Vagina (tissue), 2 donors: Measurements from ENCODE around the gene TBCA. TPM values are rescaled to one million over a fixed set of nuclear protein-coding genes. Genes with fewer than 3 reads are reported as not detected.

Experiments
- DNase-seq, 2 donors: peaks; one replicate each; pipeline ENCODE4 v3.0.0-alpha.2; 2017; ENCODE audit errors: extremely low spot score in 2 of 2
- H3K27ac ChIP-seq: fragments of 200-600 bp; sonication (generic); one replicate; pipeline ENCODE4 v1.5.1; 2019
- H3K27me3 ChIP-seq: fragments of 200-600 bp; sonication (generic); one replicate; pipeline ENCODE4 v1.5.1; 2019
- H3K36me3 ChIP-seq, 2 donors: fragments of 200-600 bp; sonication (generic); one replicate each; pipeline ENCODE4 v1.5.1; 2017 to 2019
- H3K4me1 ChIP-seq: fragments of 200-600 bp; sonication (generic); one replicate; pipeline ENCODE4 v1.5.1; 2019
- H3K4me3 ChIP-seq, 2 donors: fragments of 200-600 bp; sonication (generic); 1 replicate in 1 of 2; 2 replicates in 1 of 2; pipeline ENCODE4 v1.5.1; 2016 to 2019
- H3K9me3 ChIP-seq: fragments of 200-600 bp; sonication (generic); one replicate; pipeline ENCODE4 v1.5.1; 2019
- POLR2A ChIP-seq, 2 donors: fragments of 450-650 bp; IDR thresholded peaks; one replicate each; pipeline ENCODE4 v1.6.1; 2017; ENCODE audit warnings: antibody characterized with exemption in 2 of 2, mild to moderate bottlenecking in 2 of 2, moderate library complexity in 2 of 2
- POLR2AphosphoS5 ChIP-seq, 2 donors: sonication (generic); formaldehyde crosslinking; IDR thresholded peaks; one replicate each; pipeline ENCODE4 v1.9.0; 2017; ENCODE audit warnings: antibody characterized with exemption in 2 of 2, mild to moderate bottlenecking in 2 of 2, low read depth in 1 of 2; ENCODE audit not compliant: insufficient read depth in 1 of 2
- intact Hi-C: fragments of 100-400 bp; cut with DNase I; formaldehyde crosslinking; loops from one replicate; pipeline ENCODE4 v1.15.1; 2023
- total RNA-seq: library from RNA; depleted of rRNA; stranded (reverse); fragments of >200 nt; gene quantifications from one replicate; pipeline ENCODE4 v1.2.3, GENCODE V29; 2016
- TF ChIP-seq, protein P1 (sequence below), 3 experiments: fragments of 450-650 bp in 2 of 3; fragments of 200-600 bp in 1 of 3; sonication (generic) in 1 of 3; IDR thresholded peaks; one replicate each; pipeline ENCODE4 v1.5.1; 2017 to 2019; ENCODE audit warnings: antibody characterized with exemption in 3 of 3, mild to moderate bottlenecking in 2 of 3, moderate library complexity in 2 of 3

The TBCA gene
- total RNA-seq, 1 donor from 2014 or later = 142 TPM

- Histone ChIP-seq H3K9me3 (no peaks in the 10 kb centered on the region), H3K27me3 (no peaks in the 10 kb centered on the region), H3K4me1 (peaks cover 7% of the 10 kb centered on the region), H3K27ac (no peak overlapping the region), H3K36me3 (no peaks in the 10 kb centered on the region), H3K4me3 (no peak overlapping the region)
- TF ChIP-seq, protein P1, sequence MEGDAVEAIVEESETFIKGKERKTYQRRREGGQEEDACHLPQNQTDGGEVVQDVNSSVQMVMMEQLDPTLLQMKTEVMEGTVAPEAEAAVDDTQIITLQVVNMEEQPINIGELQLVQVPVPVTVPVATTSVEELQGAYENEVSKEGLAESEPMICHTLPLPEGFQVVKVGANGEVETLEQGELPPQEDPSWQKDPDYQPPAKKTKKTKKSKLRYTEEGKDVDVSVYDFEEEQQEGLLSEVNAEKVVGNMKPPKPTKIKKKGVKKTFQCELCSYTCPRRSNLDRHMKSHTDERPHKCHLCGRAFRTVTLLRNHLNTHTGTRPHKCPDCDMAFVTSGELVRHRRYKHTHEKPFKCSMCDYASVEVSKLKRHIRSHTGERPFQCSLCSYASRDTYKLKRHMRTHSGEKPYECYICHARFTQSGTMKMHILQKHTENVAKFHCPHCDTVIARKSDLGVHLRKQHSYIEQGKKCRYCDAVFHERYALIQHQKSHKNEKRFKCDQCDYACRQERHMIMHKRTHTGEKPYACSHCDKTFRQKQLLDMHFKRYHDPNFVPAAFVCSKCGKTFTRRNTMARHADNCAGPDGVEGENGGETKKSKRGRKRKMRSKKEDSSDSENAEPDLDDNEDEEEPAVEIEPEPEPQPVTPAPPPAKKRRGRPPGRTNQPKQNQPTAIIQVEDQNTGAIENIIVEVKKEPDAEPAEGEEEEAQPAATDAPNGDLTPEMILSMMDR (IDR thresholded peaks at IDR 0.05) = no peak
- no peak for TF ChIP-seq POLR2A (IDR thresholded peaks at IDR 0.05)
- no peak for TF ChIP-seq POLR2AphosphoS5 (IDR thresholded peaks at IDR 0.05; ENCODE audit: insufficient read depth in 1 of 2, low read depth in 1 of 2)
- intact Hi-C loops = no loop called here
- DNase-seq = no peak
Observed at GRCh38 chr5:77724934-77725333, 51.2 kb downstream of the TBCA start.

GRCh38 chr5:77719666-77720363 is 56.3 kb downstream of the TBCA start:
- H3K4me3 ChIP-seq = no peak overlapping the region
- H3K27me3 ChIP-seq = no peaks in the 10 kb centered on the region
- intact Hi-C loops = no loop called here

GRCh38 chr5:77718934-77719610 is 57.1 kb downstream of the TBCA start:
- no peak overlapping the region for H3K4me3 ChIP-seq
- no peak overlapping the region for H3K27ac ChIP-seq
- no peaks in the 10 kb centered on the region for H3K36me3 ChIP-seq
- no peaks in the 10 kb centered on the region for H3K27me3 ChIP-seq
- no peaks in the 10 kb centered on the region for H3K9me3 ChIP-seq
- intact Hi-C loops = no loop called here
- H3K4me1 ChIP-seq = no peaks in the 10 kb centered on the region
- TF ChIP-seq POLR2AphosphoS5 (IDR thresholded peaks at IDR 0.05; ENCODE audit: insufficient read depth in 1 of 2, low read depth in 1 of 2) = no peak
- TF ChIP-seq, protein P1 (IDR thresholded peaks at IDR 0.05) = no peak
- TF ChIP-seq POLR2A (IDR thresholded peaks at IDR 0.05) = no peak
- DNase-seq = no peak

More at GRCh38 chr5:77719666-77720363, 56.3 kb downstream of the TBCA start:
- no peak for DNase-seq
- Histone ChIP-seq H3K27ac (no peak overlapping the region), H3K36me3 (no peaks in the 10 kb centered on the region), H3K4me1 (no peaks in the 10 kb centered on the region), H3K9me3 (no peaks in the 10 kb centered on the region)
- no peak for TF ChIP-seq POLR2AphosphoS5 (IDR thresholded peaks at IDR 0.05; ENCODE audit: insufficient read depth in 1 of 2, low read depth in 1 of 2)
- no peak for TF ChIP-seq POLR2A (IDR thresholded peaks at IDR 0.05)
- TF ChIP-seq, protein P1 (IDR thresholded peaks at IDR 0.05) = no peak

- Histone ChIP-seq H3K27me3 (no peaks in the 10 kb centered on the region), H3K27ac (no peak overlapping the region), H3K4me1 (peaks cover 5% of the 10 kb centered on the region), H3K9me3 (no peaks in the 10 kb centered on the region), H3K4me3 (no peak overlapping the region), H3K36me3 (peaks cover 0 to 28% of the 10 kb centered on the region in 2 donors)
- no peak for TF ChIP-seq POLR2AphosphoS5 (IDR thresholded peaks at IDR 0.05; ENCODE audit: insufficient read depth in 1 of 2, low read depth in 1 of 2)
- TF ChIP-seq, protein P1 (IDR thresholded peaks at IDR 0.05) = no peak
- no peak for TF ChIP-seq POLR2A (IDR thresholded peaks at IDR 0.05)
- no peak for DNase-seq
- intact Hi-C loops = no loop called here
Observed at GRCh38 chr5:77709993-77710685, 66.0 kb downstream of the TBCA start.
